ENCODE results near the gene PRR30.

PRR30 gene

GRCh38 chr2:27139310-27139709 is at the start of gene PRR30:
Gene PRR30, minus strand, starts transcription at chr2:27139410. Its CDS starts 1,081 bp downstream, at chr2:27138329.
- DNase-seq (ENCODE audit: low read depth) = no peak
- TF ChIP-seq CTCF (IDR thresholded peaks at IDR 0.05; ENCODE audit: insufficient read depth, low read depth, low read length, missing control alignments) = no peak
- no peak within 1 kb of the TSS for H3K4me3 ChIP-seq (ENCODE audit: low read length)

- no peak overlapping the region for H3K4me3 ChIP-seq (ENCODE audit: low read length)
- TF ChIP-seq CTCF (IDR thresholded peaks at IDR 0.05; ENCODE audit: insufficient read depth, low read depth, low read length, missing control alignments) = no peak
- DNase-seq (ENCODE audit: low read depth) = no peak
Measured at GRCh38 chr2:27186613-27187345, 47.6 kb upstream of the PRR30 start.

- no peak overlapping the region for H3K4me3 ChIP-seq (ENCODE audit: low read length)
- TF ChIP-seq CTCF (IDR thresholded peaks at IDR 0.05; ENCODE audit: insufficient read depth, low read depth, low read length, missing control alignments) = no peak
- no peak for DNase-seq (ENCODE audit: low read depth)
Measured at GRCh38 chr2:27185331-27186026, 46.3 kb upstream of the PRR30 start.

- no peak for TF ChIP-seq CTCF (IDR thresholded peaks at IDR 0.05; ENCODE audit: insufficient read depth, low read depth, low read length, missing control alignments)
- no peak overlapping the region for H3K4me3 ChIP-seq (ENCODE audit: low read length)
- no peak for DNase-seq (ENCODE audit: low read depth)
Measured at GRCh38 chr2:27184115-27184514, 44.9 kb upstream of the PRR30 start.

GRCh38 chr2:27182346-27182745 is 43.1 kb upstream of the PRR30 start:
- DNase-seq (ENCODE audit: low read depth) = no peak
- no peak for TF ChIP-seq CTCF (IDR thresholded peaks at IDR 0.05; ENCODE audit: insufficient read depth, low read depth, low read length, missing control alignments)
- H3K4me3 ChIP-seq (ENCODE audit: low read length) = no peak overlapping the region

GRCh38 chr2:27179344-27180000 is 40.3 kb upstream of the PRR30 start:
- TF ChIP-seq CTCF (IDR thresholded peaks at IDR 0.05; ENCODE audit: insufficient read depth, low read depth, low read length, missing control alignments) = no peak
- H3K4me3 ChIP-seq (ENCODE audit: low read length) = no peak overlapping the region
- DNase-seq (ENCODE audit: low read depth) = no peak
